HepG2 (cell line): Measurements from ENCODE around the gene ARTN. TPM values are rescaled to one million over a fixed set of nuclear protein-coding genes. Genes with fewer than 3 reads are reported as not detected.

Source experiments
- AKNA ChIP-seq: sonication (generic); formaldehyde crosslinking; IDR thresholded peaks from 2 replicates; pipeline ENCODE4 v1.4.0; 2020; ENCODE audit warnings: missing genetic modification reagents, borderline replicate concordance
- ATAD3A ChIP-seq: sonication (generic); formaldehyde crosslinking; IDR thresholded peaks from 2 replicates; pipeline ENCODE4 v1.4.0; 2020; ENCODE audit warnings: missing genetic modification reagents
- JDP2 ChIP-seq: sonication (generic); formaldehyde crosslinking; IDR thresholded peaks from 2 replicates; pipeline ENCODE4 v1.8.1; 2022; ENCODE audit warnings: missing genetic modification reagents, borderline replicate concordance
- PPARG ChIP-seq: conservative IDR thresholded peaks from 2 replicates; pipeline ENCODE4 v1.6.1; 2016; ENCODE audit warnings: missing biosample characterization, missing genetic modification reagents
- PTBP1 ChIP-seq: fragments of 200-400 bp; formaldehyde crosslinking; IDR thresholded peaks from 2 replicates; pipeline ENCODE4 v1.6.1; 2018; ENCODE audit warnings: low read length, low read depth; ENCODE audit not compliant: poor library complexity, severe bottlenecking
- RELA ChIP-seq: sonication (generic); formaldehyde crosslinking; IDR thresholded peaks from 2 replicates; pipeline ENCODE4 v1.4.0; 2020; ENCODE audit warnings: missing genetic modification reagents
- ZNF18 ChIP-seq: sonication (generic); formaldehyde crosslinking; IDR thresholded peaks from 2 replicates; pipeline ENCODE4 v1.8.0; 2022; ENCODE audit warnings: mild to moderate bottlenecking, missing genetic modification reagents; ENCODE audit not compliant: insufficient replicate concordance
- ZNF816 ChIP-seq: sonication (generic); formaldehyde crosslinking; IDR thresholded peaks from 2 replicates; pipeline ENCODE4 v1.8.0; 2022; ENCODE audit warnings: missing genetic modification reagents, mild to moderate bottlenecking, borderline replicate concordance
- polyA plus RNA-seq, 8 experiments: library from polyadenylated mRNA; depleted of rRNA in 3 of 8; stranded (reverse) in 7 of 8; unstranded in 1 of 8; fragments of >200 nt; fragmentation: Illumina TruSeq in 4 of 8; extraction: Trizol in 4 of 8; gene quantifications; 2 replicates each; pipeline versions ENCODE4 v1.2.1 to v1.2.3, GENCODE V29; 2011 to 2016; ENCODE audit warnings: low read depth in 4 of 8, missing spikeins in 1 of 8, mixed read lengths in 1 of 8; ENCODE audit not compliant: insufficient read depth in 1 of 8
- total RNA-seq, 5 experiments: library from RNA; depleted of rRNA; stranded (reverse); fragments of >200 nt; fragmentation: Illumina TruSeq; extraction: Trizol; gene quantifications; 2 replicates each; pipeline ENCODE4 v1.2.3, GENCODE V29; 2016; ENCODE audit warnings: low read depth in 1 of 5
- TF ChIP-seq, protein P1 (sequence below): sonication (generic); formaldehyde crosslinking; IDR thresholded peaks from 2 replicates; pipeline ENCODE4 v1.4.0; 2020; ENCODE audit warnings: missing genetic modification reagents, borderline replicate concordance
- TF ChIP-seq, protein P2 (sequence below): sonication (generic); formaldehyde crosslinking; IDR thresholded peaks from 2 replicates; pipeline ENCODE4 v1.4.0; 2020; ENCODE audit warnings: missing genetic modification reagents

Gene ARTN
- total and polyA plus RNA-seq, 2 of the 13 experiments (the other 11 are each of a cell fraction or from before 2014, with no cell fraction given), result 0.11 to 0.62 TPM

DNA sequence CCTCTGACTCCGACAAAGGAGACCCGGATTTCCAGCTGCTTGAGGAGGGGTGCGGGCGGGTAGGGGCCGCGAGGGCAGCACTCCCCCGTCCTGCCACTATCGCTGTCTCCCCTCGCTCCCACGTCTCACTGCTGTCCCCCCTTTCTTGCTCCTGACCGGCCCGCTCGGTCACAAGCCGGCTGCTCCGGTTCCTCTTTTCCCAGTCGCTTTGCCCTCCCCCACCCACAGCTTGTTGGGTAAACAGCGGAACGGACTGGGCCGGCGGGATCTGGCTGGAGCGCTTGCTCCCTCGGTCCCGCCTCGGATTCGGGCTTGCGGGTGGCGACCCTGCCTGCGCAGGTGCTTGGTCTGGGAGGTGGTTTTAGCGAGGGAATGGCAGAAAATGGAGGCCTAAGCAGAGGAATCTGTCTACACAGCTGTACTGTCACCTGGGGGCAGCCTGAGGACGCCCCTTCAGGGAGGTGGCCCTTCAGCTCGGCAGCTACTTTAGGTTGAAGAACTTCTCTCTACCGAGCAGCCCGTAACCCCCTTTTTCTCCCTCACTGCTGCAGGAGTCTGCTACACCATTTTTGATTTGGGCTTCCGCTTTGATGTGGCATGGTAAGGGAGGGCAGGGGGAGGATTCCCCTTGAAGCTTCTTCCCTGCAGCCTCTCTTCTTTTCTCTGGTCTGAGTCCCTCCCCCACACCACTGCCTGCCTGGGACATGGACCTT lies 41.8 kb downstream of the ARTN start (continued):
- no peak for TF ChIP-seq AKNA (CRISPR knock-in tag)
- TF ChIP-seq RELA (CRISPR knock-in tag), result no peak; the same call in 1 of the 2 replicates
- TF ChIP-seq ATAD3A (CRISPR knock-in tag), result no peak
- no peak for TF ChIP-seq PPARG (CRISPR knock-in tag)
- TF ChIP-seq, protein P1, sequence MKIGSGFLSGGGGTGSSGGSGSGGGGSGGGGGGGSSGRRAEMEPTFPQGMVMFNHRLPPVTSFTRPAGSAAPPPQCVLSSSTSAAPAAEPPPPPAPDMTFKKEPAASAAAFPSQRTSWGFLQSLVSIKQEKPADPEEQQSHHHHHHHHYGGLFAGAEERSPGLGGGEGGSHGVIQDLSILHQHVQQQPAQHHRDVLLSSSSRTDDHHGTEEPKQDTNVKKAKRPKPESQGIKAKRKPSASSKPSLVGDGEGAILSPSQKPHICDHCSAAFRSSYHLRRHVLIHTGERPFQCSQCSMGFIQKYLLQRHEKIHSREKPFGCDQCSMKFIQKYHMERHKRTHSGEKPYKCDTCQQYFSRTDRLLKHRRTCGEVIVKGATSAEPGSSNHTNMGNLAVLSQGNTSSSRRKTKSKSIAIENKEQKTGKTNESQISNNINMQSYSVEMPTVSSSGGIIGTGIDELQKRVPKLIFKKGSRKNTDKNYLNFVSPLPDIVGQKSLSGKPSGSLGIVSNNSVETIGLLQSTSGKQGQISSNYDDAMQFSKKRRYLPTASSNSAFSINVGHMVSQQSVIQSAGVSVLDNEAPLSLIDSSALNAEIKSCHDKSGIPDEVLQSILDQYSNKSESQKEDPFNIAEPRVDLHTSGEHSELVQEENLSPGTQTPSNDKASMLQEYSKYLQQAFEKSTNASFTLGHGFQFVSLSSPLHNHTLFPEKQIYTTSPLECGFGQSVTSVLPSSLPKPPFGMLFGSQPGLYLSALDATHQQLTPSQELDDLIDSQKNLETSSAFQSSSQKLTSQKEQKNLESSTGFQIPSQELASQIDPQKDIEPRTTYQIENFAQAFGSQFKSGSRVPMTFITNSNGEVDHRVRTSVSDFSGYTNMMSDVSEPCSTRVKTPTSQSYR, result peak; percentile 52; the same call in 1 of the 2 replicates
- TF ChIP-seq ZNF816 (CRISPR knock-in tag), result no peak; the same call in 1 of the 2 replicates
- TF ChIP-seq JDP2 (CRISPR knock-in tag), result no peak
- TF ChIP-seq ZNF18 (CRISPR knock-in tag), result peak; percentile 11
- no peak for TF ChIP-seq PTBP1
- TF ChIP-seq, protein P2, sequence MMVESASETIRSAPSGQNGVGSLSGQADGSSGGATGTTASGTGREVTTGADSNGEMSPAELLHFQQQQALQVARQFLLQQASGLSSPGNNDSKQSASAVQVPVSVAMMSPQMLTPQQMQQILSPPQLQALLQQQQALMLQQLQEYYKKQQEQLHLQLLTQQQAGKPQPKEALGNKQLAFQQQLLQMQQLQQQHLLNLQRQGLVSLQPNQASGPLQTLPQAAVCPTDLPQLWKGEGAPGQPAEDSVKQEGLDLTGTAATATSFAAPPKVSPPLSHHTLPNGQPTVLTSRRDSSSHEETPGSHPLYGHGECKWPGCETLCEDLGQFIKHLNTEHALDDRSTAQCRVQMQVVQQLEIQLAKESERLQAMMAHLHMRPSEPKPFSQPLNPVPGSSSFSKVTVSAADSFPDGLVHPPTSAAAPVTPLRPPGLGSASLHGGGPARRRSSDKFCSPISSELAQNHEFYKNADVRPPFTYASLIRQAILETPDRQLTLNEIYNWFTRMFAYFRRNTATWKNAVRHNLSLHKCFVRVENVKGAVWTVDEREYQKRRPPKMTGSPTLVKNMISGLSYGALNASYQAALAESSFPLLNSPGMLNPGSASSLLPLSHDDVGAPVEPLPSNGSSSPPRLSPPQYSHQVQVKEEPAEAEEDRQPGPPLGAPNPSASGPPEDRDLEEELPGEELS, result 0 out of 2 replicates have a peak, but pooled peaks have one; percentile 17
